ENCODE measurements around the gene RSAD1.
A peak's percentile ranks its signal among the peaks of the same experiment; 100 is the strongest.

The RSAD1 gene

DNA sequence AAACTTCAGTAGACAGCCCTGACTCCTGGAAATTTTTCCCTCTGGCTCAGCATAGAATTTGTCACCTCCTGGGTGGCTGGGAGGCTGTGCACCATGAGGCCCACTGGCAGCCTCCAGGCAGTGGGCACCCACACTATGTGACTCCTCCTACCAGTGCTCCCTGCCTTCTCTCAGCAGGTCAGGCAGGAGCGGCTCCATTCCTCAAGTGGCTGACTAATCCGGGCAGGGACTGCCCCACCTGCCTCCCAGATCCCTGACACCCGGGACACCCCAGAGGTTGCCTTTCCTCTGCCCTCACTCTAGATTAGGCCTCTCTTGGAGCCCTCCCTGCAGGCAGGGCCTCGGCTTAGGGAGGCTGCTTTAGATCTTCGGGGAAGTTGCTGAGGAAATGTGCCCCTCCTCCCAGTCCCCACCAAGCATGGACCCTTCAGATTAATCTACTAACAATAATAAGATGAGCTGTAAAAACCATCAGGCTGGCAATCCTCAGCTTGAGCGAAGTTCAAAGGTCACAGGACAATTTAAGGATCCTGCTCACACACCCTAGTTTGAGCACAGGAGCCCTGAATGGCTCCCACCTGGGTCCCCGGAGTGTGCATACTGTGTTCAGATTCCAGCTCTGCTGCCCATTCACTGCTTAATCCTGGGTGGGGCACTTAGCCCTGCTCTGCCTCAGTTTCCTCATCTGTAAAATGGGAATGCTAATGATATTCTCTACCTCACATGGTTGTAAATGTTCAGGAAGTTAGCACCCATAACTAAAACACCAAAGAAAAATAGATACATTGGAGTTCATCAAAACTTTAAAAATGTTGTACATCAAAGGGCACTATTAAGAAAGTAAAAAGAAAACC is 19.6 kb downstream of the RSAD1 start:
- no peak for DNase-seq

- no peak for DNase-seq
Observed at GRCh38 chr17:50499270-50499669, 20.6 kb downstream of the RSAD1 start.

GRCh38 chr17:50499721-50500120 is 21.1 kb downstream of the RSAD1 start:
- DNase-seq = no peak

DNA sequence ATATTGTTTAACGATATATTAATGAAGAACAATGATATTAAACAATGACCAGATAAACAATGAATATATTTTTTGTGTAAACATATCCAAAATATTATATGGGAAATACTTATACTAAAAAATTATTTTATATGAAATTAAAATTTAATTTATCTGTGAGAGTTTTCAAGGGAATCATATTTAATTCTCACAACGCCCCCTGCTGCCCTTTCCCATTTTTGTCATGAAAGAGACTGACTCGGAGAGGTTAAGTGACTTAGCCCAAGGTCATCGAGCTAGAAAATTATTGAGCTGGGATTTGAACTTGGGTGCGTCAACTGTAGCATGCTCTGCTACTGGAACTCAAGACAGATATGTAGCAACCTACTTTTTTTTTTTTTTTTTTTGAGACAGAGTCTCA is 22.4 kb downstream of the RSAD1 start:
- no peak for DNase-seq

DNA sequence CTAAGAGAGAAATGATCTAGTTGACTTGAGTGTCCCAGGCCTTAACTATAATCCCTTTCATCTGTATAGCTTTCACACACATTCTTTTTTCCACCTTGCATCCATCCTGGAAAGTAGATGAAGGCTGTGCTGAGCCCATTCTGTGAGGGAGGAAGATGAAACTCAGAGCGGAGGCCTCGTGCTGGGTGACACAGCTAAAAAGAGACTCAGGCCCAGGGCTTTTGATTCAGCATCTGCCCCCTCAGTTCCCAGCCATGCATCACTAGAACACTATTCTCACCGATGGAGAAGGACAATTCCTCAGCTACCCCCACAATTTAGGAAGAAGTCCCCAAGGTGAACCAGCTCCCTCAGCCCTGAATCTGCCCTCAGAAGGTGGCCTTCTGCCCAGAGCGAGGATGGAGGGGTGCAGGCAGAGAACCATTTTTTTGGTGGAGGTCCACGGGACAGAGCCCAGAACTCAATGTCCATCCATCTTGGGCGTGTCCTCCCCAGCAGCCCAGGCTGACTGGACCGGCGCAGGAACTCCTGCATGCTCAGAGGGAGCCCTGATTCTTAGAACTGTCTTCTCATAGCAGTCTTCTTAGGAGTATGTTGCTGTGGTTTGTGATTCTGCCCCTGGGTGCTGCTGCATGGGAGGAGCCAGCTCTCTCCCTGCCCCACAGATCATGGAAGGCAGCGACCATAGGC is 23.8 kb downstream of the RSAD1 start:
- no peak for DNase-seq

- DNase-seq = no peak
Observed at GRCh38 chr17:50505591-50506130, 27.0 kb downstream of the RSAD1 start.

- DNase-seq = no peak
Observed at GRCh38 chr17:50506298-50506697, 27.6 kb downstream of the RSAD1 start.

GRCh38 chr17:50507871-50508572 is 29.4 kb downstream of the RSAD1 start, which contains the start of gene MYCBPAP:
MYCBPAP (plus strand) TSS chr17:50508439; CDS start chr17:50508675, 236 bp downstream.
- peak; percentile 63 for DNase-seq

DNA sequence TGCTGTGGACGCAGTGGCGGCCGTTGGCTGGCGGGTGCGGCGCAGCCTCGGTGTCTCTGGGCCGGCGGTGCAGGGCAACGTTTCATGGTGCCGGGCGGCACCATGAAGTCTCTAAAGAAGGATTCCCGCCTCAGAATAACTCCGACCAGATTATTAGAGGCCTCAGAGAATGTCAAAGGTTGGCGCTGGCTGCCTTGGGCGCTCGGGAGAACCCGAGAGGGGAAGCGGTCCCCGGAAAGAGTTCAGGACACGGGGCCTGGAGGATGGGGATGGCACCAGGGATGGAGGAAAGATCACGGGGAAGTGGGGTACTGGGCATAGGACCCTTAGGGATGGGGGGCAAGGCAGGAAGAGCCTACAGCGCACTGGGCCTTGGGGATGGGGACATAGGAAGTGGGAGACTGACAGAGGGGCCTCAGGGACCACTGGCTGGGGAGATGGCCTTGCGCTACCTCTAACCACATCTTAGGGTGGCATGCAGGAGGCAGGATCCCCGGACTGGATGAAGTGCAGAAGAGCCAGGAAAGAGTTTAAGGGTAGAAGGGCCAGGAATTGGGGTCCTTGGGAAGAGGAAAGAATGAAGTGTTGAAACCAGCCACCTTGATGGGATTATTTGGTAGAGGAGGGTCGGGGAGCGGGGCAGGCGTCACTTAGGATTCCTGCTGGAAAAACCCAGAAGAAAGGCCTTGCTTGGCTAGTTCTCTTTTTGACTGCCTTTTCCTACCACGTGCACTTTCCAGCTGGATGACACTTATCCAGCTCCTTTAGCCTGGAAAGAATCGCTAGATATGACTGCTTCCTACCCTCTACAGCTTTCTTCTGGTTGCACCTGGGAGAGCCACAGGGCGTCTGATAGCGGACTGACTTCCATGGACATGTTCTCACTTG is 30.2 kb downstream of the RSAD1 start:
- DNase-seq = no peak

DNA sequence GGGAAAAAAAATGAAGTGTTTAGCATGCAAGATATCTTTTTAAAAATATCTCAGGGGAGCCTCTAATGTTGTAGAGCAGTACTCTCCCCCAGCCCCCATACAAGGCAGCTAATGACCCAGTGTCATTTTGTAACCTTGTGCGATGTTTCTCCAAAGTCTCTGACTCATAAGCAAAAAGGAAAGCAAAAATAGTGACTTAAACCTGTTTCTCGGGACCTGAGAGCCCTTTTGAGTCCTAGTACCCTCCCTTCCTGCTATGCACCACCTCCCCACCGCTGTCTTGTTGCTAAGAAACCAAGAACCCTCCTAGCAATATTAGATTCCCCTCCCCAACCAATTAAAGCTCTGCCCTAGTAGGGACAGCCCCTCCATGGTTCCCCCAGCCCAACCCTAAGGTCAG is 32.4 kb downstream of the RSAD1 start:
- no peak for DNase-seq

- DNase-seq = no peak
Observed at GRCh38 chr17:50513495-50513894, 34.8 kb downstream of the RSAD1 start.

GRCh38 chr17:50514388-50514787 is 35.7 kb downstream of the RSAD1 start:
- no peak for DNase-seq

DNA sequence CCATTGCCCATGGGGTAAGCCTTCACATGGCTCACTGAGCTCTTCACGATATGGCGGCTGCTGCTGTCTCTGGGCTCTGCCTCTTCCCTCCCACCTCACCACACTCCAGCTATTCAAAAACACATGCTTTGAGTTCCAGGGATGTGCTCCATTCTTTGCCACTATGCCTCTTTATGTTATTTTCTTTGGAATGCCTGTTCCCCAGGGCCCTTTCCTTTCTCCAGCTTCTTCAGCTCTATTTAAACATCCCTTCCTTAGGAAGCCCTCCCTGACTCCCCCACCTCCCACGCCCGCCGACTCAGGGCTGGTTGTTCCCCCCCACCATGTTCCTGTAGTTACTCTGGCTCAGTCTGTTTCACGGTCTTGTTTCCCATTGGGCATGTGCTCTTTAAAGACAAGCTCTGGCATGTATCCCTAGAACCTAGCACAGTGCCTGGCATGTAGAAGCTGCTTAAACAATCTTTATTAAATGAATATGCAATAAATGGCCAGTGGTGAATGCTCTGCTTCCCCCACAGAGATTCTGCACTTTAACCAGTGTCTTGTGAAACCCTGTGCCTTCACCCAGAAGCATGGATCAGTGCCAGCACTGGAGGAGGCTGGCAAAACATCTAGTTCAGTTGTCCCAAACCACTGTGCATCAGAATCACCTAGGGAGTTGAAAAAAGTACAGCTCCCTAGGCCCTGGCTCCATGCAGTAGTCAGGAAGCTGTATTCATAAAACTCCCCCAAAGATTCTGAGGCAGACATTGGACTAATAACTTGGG is 36.5 kb downstream of the RSAD1 start:
- no peak for DNase-seq

GRCh38 chr17:50517011-50517410 is 38.4 kb downstream of the RSAD1 start:
- no peak for DNase-seq

- DNase-seq = no peak
Observed at GRCh38 chr17:50517504-50518383, 39.1 kb downstream of the RSAD1 start.

DNA sequence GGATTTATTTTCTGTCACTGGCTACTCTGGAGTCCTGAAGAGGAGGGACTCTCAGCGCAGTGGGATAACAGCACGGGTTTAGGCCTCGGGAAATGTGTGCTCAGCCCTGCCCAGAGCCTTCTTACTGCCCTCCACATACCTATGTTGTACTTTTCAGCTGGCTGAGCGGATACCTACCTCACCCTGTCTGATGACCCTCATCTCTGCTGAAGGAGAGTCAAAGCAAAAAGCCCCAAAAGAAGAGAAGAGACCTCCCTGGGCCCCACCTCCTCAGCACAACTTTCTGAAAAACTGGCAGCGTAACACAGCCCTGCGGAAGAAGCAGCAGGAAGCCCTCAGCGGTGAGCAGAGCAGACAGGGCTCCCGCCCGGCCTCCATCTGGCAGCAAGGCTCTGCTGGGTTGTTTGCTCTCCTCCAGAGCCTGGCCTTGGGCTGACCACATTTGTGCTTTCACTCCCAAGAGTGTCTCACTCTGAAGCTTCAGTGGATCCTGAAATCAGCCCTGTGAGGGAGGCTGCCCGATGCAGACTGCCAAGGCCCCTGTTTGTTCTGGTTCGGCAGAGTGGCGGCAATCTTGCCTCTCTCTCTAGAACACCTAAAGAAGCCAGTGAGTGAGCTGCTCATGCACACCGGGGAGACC is 39.8 kb downstream of the RSAD1 start:
- no peak for DNase-seq

DNA sequence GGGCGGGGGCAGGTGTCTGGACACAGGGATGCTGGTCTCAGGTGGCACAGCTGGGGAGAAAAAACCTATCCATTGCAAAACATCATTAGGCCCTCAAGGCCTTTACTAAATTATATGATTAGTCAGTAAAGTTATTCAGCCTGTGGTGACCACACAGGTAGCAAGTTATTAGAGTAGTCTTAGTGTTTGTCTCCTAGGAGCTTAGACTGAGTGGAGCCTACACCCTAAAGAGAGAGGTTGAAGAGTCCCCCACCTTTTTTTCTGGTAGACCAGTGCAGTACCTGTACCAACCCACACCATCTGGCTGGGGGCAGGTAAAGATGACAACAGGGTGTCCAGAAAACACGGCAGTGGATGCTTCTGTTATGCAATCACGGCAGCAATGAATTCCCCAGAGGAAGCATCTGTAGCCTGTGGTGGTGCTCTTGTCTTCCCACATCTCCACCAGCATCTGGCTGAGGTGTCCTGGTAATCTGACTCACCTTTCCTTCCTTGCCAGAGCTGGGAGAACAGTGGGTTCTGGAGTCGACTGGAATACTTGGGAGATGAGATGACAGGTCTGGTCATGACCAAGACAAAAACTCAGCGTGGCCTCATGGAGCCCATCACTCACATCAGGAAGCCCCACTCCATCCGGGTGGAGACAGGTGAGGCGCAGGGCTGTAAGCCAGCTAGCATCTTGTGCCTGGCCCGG is 40.6 kb downstream of the RSAD1 start:
- DNase-seq = no peak

GRCh38 chr17:50520483-50520882 is 41.8 kb downstream of the RSAD1 start:
- DNase-seq = no peak

DNA sequence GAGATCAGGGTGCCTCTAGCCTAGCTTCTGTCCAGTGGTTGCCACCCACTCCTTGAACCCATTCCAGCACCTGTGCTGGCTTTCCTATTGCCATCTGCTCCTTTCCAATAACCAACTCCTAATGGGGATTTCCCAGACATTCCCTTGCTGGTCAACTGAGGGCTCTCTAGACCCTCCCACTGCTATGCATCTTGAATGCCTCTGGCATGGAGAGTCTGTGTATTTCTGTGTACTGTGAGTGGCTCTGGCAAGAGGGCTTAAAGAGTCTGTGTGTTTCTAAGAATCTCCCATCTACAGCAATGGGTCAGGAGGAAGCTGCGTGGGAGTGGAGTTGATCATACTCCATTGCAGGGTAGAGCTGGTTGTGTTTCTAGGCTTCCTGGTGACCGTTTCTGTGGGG is 42.9 kb downstream of the RSAD1 start:
- DNase-seq = no peak
